HCT116 (cell line): ENCODE measurements around the gene MBNL2. TPM values are rescaled to one million over a fixed set of nuclear protein-coding genes. Genes with fewer than 3 reads are reported as not detected.

Experiments
- ATAC-seq: fragments of 200-7000 bp; cut with Tn5 transposase; 2 replicates; pipeline ENCODE4 v1.9.1; 2020; ENCODE audit warnings: mild to moderate bottlenecking, moderate library complexity
- BruUV-seq: library from RNA; stranded (reverse); fragments of 400-500 nt; replicated peaks from 2 replicates; lab custom pipeline; 2021; lab: Mats Ljungman, UMichigan
- CTCF ChIA-PET: fragments of 300-600 bp; sonication (Branson Sonifier 250); formaldehyde crosslinking; loops from one replicate; lab custom pipeline; 2021; ENCODE audit warnings: antibody characterized with exemption; lab: Charles Lee
- POLR2A ChIA-PET: fragments of 300-600, 350-600 bp; sonication (Branson Sonifier 250); formaldehyde crosslinking; loops from one replicate; lab custom pipeline; 2021; ENCODE audit warnings: antibody characterized with exemption; lab: Charles Lee
- RAD21 ChIA-PET, 2 experiments: fragments of 300-600 bp; sonication (Branson Sonifier 250); formaldehyde crosslinking; loops; one replicate each; lab custom pipeline; 2023; ENCODE audit warnings: low total read pairs in 2 of 2; ENCODE audit not compliant: uncharacterized antibody in 2 of 2, unreplicated experiment in 2 of 2, low non-redundant PET in 1 of 2; lab: Charles Lee
- DNase-seq: peaks from one replicate; pipeline ENCODE4 v3.0.0-alpha.2; 2010; ENCODE audit warnings: low read depth, low spot score
- H2AFZ ChIP-seq: fragments of 200-600 bp; shearing (Covaris generic), sonication (generic); 2 replicates; pipeline ENCODE4 v1.6.1; 2017; ENCODE audit warnings: low read depth, mixed run types, mixed read lengths, antibody characterized with exemption, low read length; ENCODE audit not compliant: poor library complexity, severe bottlenecking
- H3K27ac ChIP-seq: 2 replicates; pipeline ENCODE4 v1.5.1; 2012; ENCODE audit warnings: low read depth, low read length
- H3K27me3 ChIP-seq: fragments of 200-600 bp; sonication (generic); 2 replicates; pipeline ENCODE4 v1.6.1; 2016; ENCODE audit warnings: mixed run types, low read length, mixed read lengths; ENCODE audit not compliant: insufficient read depth
- H3K36me3 ChIP-seq, 2 experiments: fragments of 200-500 bp in 1 of 2; fragments of 200-600 bp in 1 of 2; sonication (Bioruptor generic) in 1 of 2; sonication (generic) in 1 of 2; 2 replicates each; pipeline versions ENCODE4 v1.5.1 to v1.6.1; 2014 to 2016; ENCODE audit warnings: low read length in 2 of 2, inconsistent platforms in 1 of 2, mixed read lengths in 1 of 2, mixed run types in 1 of 2; ENCODE audit not compliant: insufficient read depth in 2 of 2, control insufficient read depth in 1 of 2
- H3K4me1 ChIP-seq, 2 experiments: fragments of 200-600 bp in 1 of 2; sonication (generic) in 1 of 2; 2 replicates each; pipeline versions ENCODE4 v1.5.1 to v1.6.1; 2012 to 2017; ENCODE audit warnings: low read length in 2 of 2, inconsistent platforms in 1 of 2, mild to moderate bottlenecking in 1 of 2, mixed read lengths in 1 of 2, mixed run types in 1 of 2, moderate library complexity in 1 of 2; ENCODE audit not compliant: insufficient read depth in 2 of 2, control insufficient read depth in 1 of 2
- H3K4me2 ChIP-seq: fragments of 200-600 bp; sonication (generic); 2 replicates; pipeline ENCODE4 v1.6.1; 2017; ENCODE audit warnings: mixed run types, low read length, mixed read lengths
- H3K4me3 ChIP-seq, 2 experiments: fragments of 200-600 bp in 1 of 2; sonication (generic) in 1 of 2; replicated peaks in 1 of 2; 2 replicates each; pipeline ENCODE4 v1.5.1; 2011 to 2016; ENCODE audit warnings: low read length in 2 of 2, control low read depth in 1 of 2, low read depth in 1 of 2, mild to moderate bottlenecking in 1 of 2, mixed read lengths in 1 of 2, mixed run types in 1 of 2
- H3K79me2 ChIP-seq: fragments of 200-600 bp; sonication (generic); 2 replicates; pipeline ENCODE4 v1.6.1; 2017; ENCODE audit warnings: mild to moderate bottlenecking, mixed run types, low read length, moderate library complexity, mixed read lengths; ENCODE audit not compliant: insufficient read depth
- H3K9ac ChIP-seq: fragments of 200-600 bp; sonication (generic); 2 replicates; pipeline ENCODE4 v1.6.1; 2016; ENCODE audit warnings: low read length, mixed read lengths
- H3K9me2 ChIP-seq: fragments of 200-600 bp; sonication (generic), shearing (Covaris generic); 2 replicates; pipeline ENCODE4 v1.6.1; 2017; ENCODE audit warnings: mixed run types, mild to moderate bottlenecking, moderate library complexity; ENCODE audit not compliant: insufficient read depth
- H3K9me3 ChIP-seq, 2 experiments: fragments of 200-500 bp in 1 of 2; fragments of 200-600 bp in 1 of 2; sonication (Bioruptor generic) in 1 of 2; sonication (generic) in 1 of 2; 2 replicates each; pipeline ENCODE4 v1.6.1; 2014 to 2017; ENCODE audit warnings: low read length in 2 of 2, mixed read lengths in 2 of 2, inconsistent platforms in 1 of 2, low read depth in 1 of 2, mild to moderate bottlenecking in 1 of 2, mixed run types in 1 of 2, moderate library complexity in 1 of 2; ENCODE audit not compliant: control insufficient read depth in 1 of 2, insufficient read depth in 1 of 2
- H4K20me1 ChIP-seq: fragments of 200-600 bp; sonication (generic), shearing (Covaris generic); 2 replicates; pipeline ENCODE4 v1.6.1; 2017; ENCODE audit warnings: mixed run types, mild to moderate bottlenecking, moderate library complexity; ENCODE audit not compliant: insufficient read depth
- ATF3 ChIP-seq: IDR thresholded peaks from 2 replicates; pipeline ENCODE4 v1.6.1; 2012
- CEBPB ChIP-seq: IDR thresholded peaks from 2 replicates; pipeline ENCODE4 v1.6.1; 2012; ENCODE audit warnings: low read depth
- EGR1 ChIP-seq: IDR thresholded peaks from 2 replicates; pipeline ENCODE4 v1.6.1; 2012; ENCODE audit warnings: low read depth
- EZH2 ChIP-seq: fragments of 200-600 bp; sonication (generic); IDR thresholded peaks from 2 replicates; pipeline ENCODE4 v1.6.1; 2017; ENCODE audit warnings: antibody characterized with exemption, mixed run types
- FOSL1 ChIP-seq: IDR thresholded peaks from 2 replicates; pipeline ENCODE4 v1.6.1; 2012; ENCODE audit warnings: low read depth
- JUND ChIP-seq: IDR thresholded peaks from 2 replicates; pipeline ENCODE4 v1.6.1; 2012
- MAX ChIP-seq: IDR thresholded peaks from 2 replicates; pipeline ENCODE4 v1.6.1; 2012
- RAD21 ChIP-seq: IDR thresholded peaks from 2 replicates; pipeline ENCODE4 v1.6.1; 2012; ENCODE audit warnings: low read depth, mild to moderate bottlenecking
- REST ChIP-seq: IDR thresholded peaks from 2 replicates; pipeline ENCODE4 v1.6.1; 2012; ENCODE audit warnings: low read depth
- SIN3A ChIP-seq: IDR thresholded peaks from 2 replicates; pipeline ENCODE4 v1.6.1; 2012; ENCODE audit warnings: low read depth
- ZFX ChIP-seq: fragments of 450-650 bp; IDR thresholded peaks from 2 replicates; pipeline ENCODE4 v1.6.1; 2017
- intact Hi-C: fragments of 100-400 bp; cut with micrococcal nuclease; formaldehyde crosslinking; loops from 2 replicates; pipeline ENCODE4 v1.10.0; 2022
- total RNA-seq: library from RNA; stranded (reverse); gene quantifications from one replicate; pipeline ENCODE4 v1.2.1, GENCODE V29; 2021; ENCODE audit not compliant: unreplicated experiment

MBNL2 gene
- total RNA-seq, 1 experiment from 2014 or later, result 73.9 TPM

- ChIA-PET CTCF (no interaction called here), RAD21 (no interaction called here), POLR2A (no interaction called here)
- Histone ChIP-seq H3K36me3 (no peaks in the 10 kb centered on the region), H2AFZ (no peak overlapping the region), H3K27ac (no peak overlapping the region), H4K20me1 (no peaks in the 10 kb centered on the region), H3K27me3 (no peaks in the 10 kb centered on the region), H3K9me3 (no peaks in the 10 kb centered on the region), H3K9ac (no peak overlapping the region), H3K4me2 (no peak overlapping the region), H3K4me3 (no peak overlapping the region), H3K79me2 (no peaks in the 10 kb centered on the region), H3K4me1 (peaks cover 0 to 3% of the 10 kb centered on the region in 2 experiments; a peak in 1 of 4 replicates), H3K9me2 (no peaks in the 10 kb centered on the region)
- DNase-seq, result no peak
- TF ChIP-seq EGR1 (no peak), MAX (no peak), JUND (no peak), CEBPB (no peak), REST (no peak), RAD21 (no peak), FOSL1 (no peak), ZFX (no peak), ATF3 (no peak), SIN3A (no peak), EZH2 (no peak)
- BruUV-seq, result no TSS peak
- ATAC-seq, result no peak
- intact Hi-C loops, result no loop called here
Measured at GRCh38 chr13:97426695-97427094, 204.6 kb downstream of the MBNL2 start.
